SJSA1 (cell line): ENCODE data around the gene NQO1. TPM values are rescaled to one million over a fixed set of nuclear protein-coding genes. Genes with fewer than 3 reads are reported as not detected.

Experiments
- DNase-seq, 2 experiments: peaks; one replicate each; pipeline ENCODE4 v3.0.0-alpha.2; 2015 to 2020; ENCODE audit warnings: low spot score in 2 of 2, low read depth in 1 of 2
- H3K27ac ChIP-seq: fragments of 250-450 bp; sonication (Bioruptor Pico); 2 replicates; pipeline ENCODE4 v1.5.1; 2020; ENCODE audit warnings: mild to moderate bottlenecking, moderate library complexity
- H3K27me3 ChIP-seq: fragments of 250-450 bp; sonication (Bioruptor Pico); replicated peaks from 2 replicates; pipeline ENCODE4 v1.5.1; 2020; ENCODE audit warnings: mild to moderate bottlenecking, moderate library complexity
- H3K36me3 ChIP-seq: fragments of 250-450 bp; sonication (Bioruptor Pico); 2 replicates; pipeline ENCODE4 v1.5.1; 2020; ENCODE audit warnings: mild to moderate bottlenecking
- H3K4me1 ChIP-seq: fragments of 250-450 bp; sonication (Bioruptor Pico); replicated peaks from 2 replicates; pipeline ENCODE4 v1.6.1; 2021; ENCODE audit warnings: mild to moderate bottlenecking
- H3K4me3 ChIP-seq: fragments of 250-450 bp; sonication (Bioruptor Pico); 2 replicates; pipeline ENCODE4 v1.5.1; 2020; ENCODE audit warnings: mild to moderate bottlenecking
- H3K9me3 ChIP-seq: fragments of 250-450 bp; sonication (Bioruptor Pico); replicated peaks from 2 replicates; pipeline ENCODE4 v1.5.1; 2020; ENCODE audit warnings: mild to moderate bottlenecking
- total RNA-seq: library from RNA; depleted of rRNA; stranded (reverse); fragments of >200 nt; shearing (Covaris generic); gene quantifications from 2 replicates; pipeline ENCODE4 v1.2.3, GENCODE V29; 2014

Gene NQO1
- total RNA-seq, 1 experiment from 2014 or later: 290 TPM

GRCh38 chr16:69706975-69707340 is 19.4 kb downstream of the NQO1 start:
- no peaks in the 10 kb centered on the region for H3K27me3 ChIP-seq
- H3K9me3 ChIP-seq: no peaks in the 10 kb centered on the region
- peak in 1 of 2 experiments; percentile 16 for DNase-seq
- H3K36me3 ChIP-seq: peaks cover 68% of the 10 kb centered on the region
- H3K4me3 ChIP-seq: no peak overlapping the region
- H3K4me1 ChIP-seq: no peaks in the 10 kb centered on the region
- no peak overlapping the region for H3K27ac ChIP-seq

GRCh38 chr16:69706256-69706974 is 19.9 kb downstream of the NQO1 start:
- Histone ChIP-seq H3K4me3 (no peak overlapping the region), H3K4me1 (no peaks in the 10 kb centered on the region), H3K9me3 (no peaks in the 10 kb centered on the region), H3K27ac (no peak overlapping the region), H3K36me3 (peaks cover 70% of the 10 kb centered on the region), H3K27me3 (no peaks in the 10 kb centered on the region)
- no peak for DNase-seq

GRCh38 chr16:69703638-69704037 is 22.7 kb downstream of the NQO1 start:
- peaks cover 67% of the 10 kb centered on the region for H3K36me3 ChIP-seq
- no peak for DNase-seq
- no peak overlapping the region for H3K27ac ChIP-seq
- no peaks in the 10 kb centered on the region for H3K9me3 ChIP-seq
- H3K4me1 ChIP-seq: no peaks in the 10 kb centered on the region
- H3K27me3 ChIP-seq: no peaks in the 10 kb centered on the region
- H3K4me3 ChIP-seq: no peak overlapping the region

GRCh38 chr16:69701866-69702265 is 24.5 kb downstream of the NQO1 start:
- no peak for DNase-seq
- Histone ChIP-seq H3K27ac (no peak overlapping the region), H3K4me3 (no peak overlapping the region), H3K36me3 (peaks cover 70% of the 10 kb centered on the region), H3K9me3 (no peaks in the 10 kb centered on the region), H3K27me3 (no peaks in the 10 kb centered on the region), H3K4me1 (no peaks in the 10 kb centered on the region)

GRCh38 chr16:69701452-69701851 is 24.9 kb downstream of the NQO1 start:
- H3K4me3 ChIP-seq: no peak overlapping the region
- H3K27ac ChIP-seq: no peak overlapping the region
- no peaks in the 10 kb centered on the region for H3K9me3 ChIP-seq
- no peaks in the 10 kb centered on the region for H3K4me1 ChIP-seq
- H3K27me3 ChIP-seq: no peaks in the 10 kb centered on the region
- DNase-seq: no peak
- H3K36me3 ChIP-seq: peaks cover 71% of the 10 kb centered on the region

GRCh38 chr16:69699915-69700314 is 26.4 kb downstream of the NQO1 start:
- Histone ChIP-seq H3K27me3 (no peaks in the 10 kb centered on the region), H3K9me3 (no peaks in the 10 kb centered on the region), H3K36me3 (peaks cover 83% of the 10 kb centered on the region), H3K4me3 (no peak overlapping the region), H3K27ac (no peak overlapping the region), H3K4me1 (no peaks in the 10 kb centered on the region)
- no peak for DNase-seq

GRCh38 chr16:69698404-69698803 is 28.0 kb downstream of the NQO1 start:
- Histone ChIP-seq H3K27ac (no peak overlapping the region), H3K27me3 (no peaks in the 10 kb centered on the region), H3K4me3 (no peak overlapping the region), H3K9me3 (no peaks in the 10 kb centered on the region), H3K4me1 (no peaks in the 10 kb centered on the region), H3K36me3 (peaks cover 86% of the 10 kb centered on the region)
- no peak for DNase-seq

GRCh38 chr16:69693916-69694315 is 32.4 kb downstream of the NQO1 start:
- no peaks in the 10 kb centered on the region for H3K27me3 ChIP-seq
- peaks cover 80% of the 10 kb centered on the region for H3K36me3 ChIP-seq
- no peak overlapping the region for H3K27ac ChIP-seq

GRCh38 chr16:69691980-69692911 is 34.1 kb downstream of the NQO1 start:
- no peak for DNase-seq
- no peak overlapping the region for H3K27ac ChIP-seq
- H3K36me3 ChIP-seq: peaks cover 74% of the 10 kb centered on the region
- no peaks in the 10 kb centered on the region for H3K9me3 ChIP-seq
- no peak overlapping the region for H3K4me3 ChIP-seq
- no peaks in the 10 kb centered on the region for H3K4me1 ChIP-seq
- H3K27me3 ChIP-seq: no peaks in the 10 kb centered on the region

More at GRCh38 chr16:69693916-69694315, 32.4 kb downstream of the NQO1 start:
- no peak for DNase-seq
- Histone ChIP-seq H3K4me3 (no peak overlapping the region), H3K4me1 (no peaks in the 10 kb centered on the region), H3K9me3 (no peaks in the 10 kb centered on the region)

GRCh38 chr16:69688589-69688988 is 37.8 kb downstream of the NQO1 start:
- Histone ChIP-seq H3K36me3 (peaks cover 58% of the 10 kb centered on the region), H3K4me1 (no peaks in the 10 kb centered on the region), H3K27me3 (no peaks in the 10 kb centered on the region), H3K4me3 (no peak overlapping the region), H3K27ac (no peak overlapping the region), H3K9me3 (no peaks in the 10 kb centered on the region)
- DNase-seq: no peak

GRCh38 chr16:69680358-69680757 is 46.0 kb downstream of the NQO1 start:
- no peak overlapping the region for H3K27ac ChIP-seq
- no peaks in the 10 kb centered on the region for H3K4me1 ChIP-seq
- H3K4me3 ChIP-seq: no peak overlapping the region
- no peaks in the 10 kb centered on the region for H3K9me3 ChIP-seq
- DNase-seq: no peak
- peaks cover 61% of the 10 kb centered on the region for H3K36me3 ChIP-seq
- H3K27me3 ChIP-seq: no peaks in the 10 kb centered on the region

- H3K27me3 ChIP-seq: no peaks in the 10 kb centered on the region
- no peak overlapping the region for H3K4me3 ChIP-seq
- DNase-seq: peak in 1 of 2 experiments; percentile 21
- H3K36me3 ChIP-seq: peaks cover 57% of the 10 kb centered on the region
- H3K4me1 ChIP-seq: peaks cover 11% of the 10 kb centered on the region
- H3K27ac ChIP-seq: no peak overlapping the region
- no peaks in the 10 kb centered on the region for H3K9me3 ChIP-seq
These were observed 53.2 kb downstream of the NQO1 start for GRCh38 chr16:69672998-69673713.

GRCh38 chr16:69672315-69672997 is 53.9 kb downstream of the NQO1 start:
- no peak overlapping the region for H3K4me3 ChIP-seq
- H3K27ac ChIP-seq: no peak overlapping the region
- no peaks in the 10 kb centered on the region for H3K9me3 ChIP-seq
- H3K4me1 ChIP-seq: peaks cover 11% of the 10 kb centered on the region
- H3K27me3 ChIP-seq: no peaks in the 10 kb centered on the region
- H3K36me3 ChIP-seq: peaks cover 55% of the 10 kb centered on the region
- DNase-seq: no peak
